Neural cell (in vitro differentiated cells): ENCODE measurements around the gene MADCAM1. TPM values are rescaled to one million over a fixed set of nuclear protein-coding genes. Genes with fewer than 3 reads are reported as not detected.

Experiments
- H2AFZ ChIP-seq: fragments of 200-600, 300-800 bp; sonication (generic), shearing (Covaris generic); 2 replicates; pipeline ENCODE4 v1.6.0; 2014; ENCODE audit warnings: low read depth, mild to moderate bottlenecking, antibody characterized with exemption, low read length, moderate library complexity
- H3F3A ChIP-seq: fragments of 200-600 bp; shearing (Covaris generic); 2 replicates; pipeline ENCODE4 v1.6.1; 2016; ENCODE audit warnings: mild to moderate bottlenecking, moderate library complexity, mixed read lengths, antibody characterized with exemption, low read length; ENCODE audit not compliant: insufficient read depth, poor library complexity, severe bottlenecking
- H3K27ac ChIP-seq: fragments of 200-600, 300-800 bp; sonication (generic), shearing (Covaris generic); 2 replicates; pipeline ENCODE4 v1.5.1; 2014; ENCODE audit warnings: mild to moderate bottlenecking, low read length, moderate library complexity
- H3K27me3 ChIP-seq: fragments of 300-800, 200-600 bp; sonication (generic), shearing (Covaris generic); 2 replicates; pipeline ENCODE4 v1.6.0; 2014; ENCODE audit warnings: mild to moderate bottlenecking, low read depth, low read length, moderate library complexity; ENCODE audit not compliant: insufficient read depth
- H3K36me3 ChIP-seq: fragments of 300-800, 200-600 bp; sonication (generic), shearing (Covaris generic); 2 replicates; pipeline ENCODE4 v1.5.1; 2014; ENCODE audit warnings: mild to moderate bottlenecking, antibody characterized with exemption, low read length, moderate library complexity; ENCODE audit not compliant: insufficient read depth
- H3K4me2 ChIP-seq: fragments of 300-800, 200-600 bp; sonication (generic), shearing (Covaris generic); 2 replicates; pipeline ENCODE4 v1.6.0; 2014; ENCODE audit warnings: mild to moderate bottlenecking, low read length
- H3K4me3 ChIP-seq: fragments of 300-800, 200-600 bp; sonication (generic), shearing (Covaris generic); 2 replicates; pipeline ENCODE4 v1.5.1; 2014; ENCODE audit warnings: mild to moderate bottlenecking, low read length, moderate library complexity
- H3K79me2 ChIP-seq: fragments of 200-600 bp; shearing (Covaris generic); replicated peaks from 2 replicates; pipeline ENCODE4 v1.6.0; 2014; ENCODE audit warnings: mild to moderate bottlenecking, low read length, moderate library complexity; ENCODE audit not compliant: insufficient read depth
- H3K9ac ChIP-seq: fragments of 300-800, 200-600 bp; sonication (generic), shearing (Covaris generic); 2 replicates; pipeline ENCODE4 v1.6.1; 2016; ENCODE audit warnings: mild to moderate bottlenecking, low read length, mixed read lengths
- H3K9me2 ChIP-seq: fragments of 200-600 bp; shearing (Covaris generic); 2 replicates; pipeline ENCODE4 v1.6.1; 2016; ENCODE audit warnings: mild to moderate bottlenecking, low read length, mixed read lengths; ENCODE audit not compliant: insufficient read depth
- H3K9me3 ChIP-seq: fragments of 200-600, 300-800 bp; sonication (generic), shearing (Covaris generic); 2 replicates; pipeline ENCODE4 v1.6.1; 2016; ENCODE audit warnings: mild to moderate bottlenecking, mixed run types, low read length, moderate library complexity, mixed read lengths
- H4K20me1 ChIP-seq: fragments of 200-600 bp; shearing (Covaris generic); 2 replicates; pipeline ENCODE4 v1.6.1; 2016; ENCODE audit warnings: mild to moderate bottlenecking, mixed run types; ENCODE audit not compliant: insufficient read depth
- EP300 ChIP-seq: fragments of 450-650 bp; conservative IDR thresholded peaks from 2 replicates; pipeline ENCODE4 v1.6.1; 2014; ENCODE audit warnings: antibody characterized with exemption, mild to moderate bottlenecking, moderate library complexity; ENCODE audit not compliant: poor library complexity, severe bottlenecking
- EZH2 ChIP-seq: fragments of 200-600, 300-800 bp; shearing (Covaris generic), sonication (generic); IDR thresholded peaks from 2 replicates; pipeline ENCODE4 v1.6.1; 2014; ENCODE audit warnings: antibody characterized with exemption, low read length, borderline replicate concordance, mild to moderate bottlenecking; ENCODE audit not compliant: insufficient read depth, poor library complexity, severe bottlenecking
- MXI1 ChIP-seq: fragments of 450-650 bp; conservative IDR thresholded peaks from 2 replicates; pipeline ENCODE4 v1.6.1; 2014; ENCODE audit warnings: antibody characterized with exemption, mild to moderate bottlenecking; ENCODE audit not compliant: poor library complexity, severe bottlenecking
- POLR2AphosphoS5 ChIP-seq: IDR thresholded peaks from 2 replicates; pipeline ENCODE4 v1.6.1; 2012
- RAD21 ChIP-seq: fragments of 450-650 bp; conservative IDR thresholded peaks from 2 replicates; pipeline ENCODE4 v1.6.1; 2014; ENCODE audit warnings: antibody characterized with exemption, mild to moderate bottlenecking, moderate library complexity
- REST ChIP-seq: IDR thresholded peaks from 2 replicates; pipeline ENCODE4 v1.6.1; 2012; ENCODE audit warnings: borderline replicate concordance
- SMC3 ChIP-seq: fragments of 450-650 bp; conservative IDR thresholded peaks from 2 replicates; pipeline ENCODE4 v1.6.1; 2014; ENCODE audit warnings: antibody characterized with exemption, mild to moderate bottlenecking, moderate library complexity; ENCODE audit not compliant: poor library complexity
- TAF1 ChIP-seq: IDR thresholded peaks from 2 replicates; pipeline ENCODE4 v1.6.1; 2012; ENCODE audit warnings: low read depth
- polyA plus RNA-seq: library from polyadenylated mRNA; depleted of rRNA; stranded (reverse); fragments of >200 nt; gene quantifications from 2 replicates; pipeline ENCODE4 v1.2.3, GENCODE V29; 2014
- TF ChIP-seq, protein P1 (sequence below): fragments of 450-650 bp; IDR thresholded peaks from 2 replicates; pipeline ENCODE4 v1.5.1; 2014; ENCODE audit warnings: antibody characterized with exemption, mild to moderate bottlenecking, moderate library complexity; ENCODE audit not compliant: poor library complexity, severe bottlenecking

Gene MADCAM1
- polyA plus RNA-seq, 1 donor from 2014 or later, result 1.0 TPM

DNA sequence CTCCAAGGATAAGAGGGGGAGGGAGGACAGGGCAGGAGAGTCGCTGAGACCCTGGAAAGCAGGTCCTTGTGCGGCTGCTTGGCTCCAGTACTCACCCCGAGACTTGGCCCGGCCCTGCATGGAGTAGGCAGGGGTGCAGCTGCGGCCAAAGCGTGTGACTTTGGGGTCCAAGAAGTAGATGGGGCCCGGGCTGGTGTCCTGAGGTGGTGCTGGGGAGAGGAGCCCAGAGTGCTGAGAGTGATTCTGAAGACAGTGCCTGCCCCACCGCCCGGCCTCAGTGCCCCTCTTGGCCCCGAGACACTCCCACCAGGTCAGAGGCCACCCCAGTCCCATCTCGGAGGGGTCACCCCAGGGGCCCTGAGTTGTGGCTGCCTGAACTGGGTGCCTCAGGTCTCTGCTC, 28.7 kb upstream of the MADCAM1 start:
- no peaks in the 10 kb centered on the region for H3K36me3 ChIP-seq
- H2AFZ ChIP-seq, result no peak overlapping the region

GRCh38 chr19:468587-469256, 27.6 kb upstream of the MADCAM1 start:
- no peaks in the 10 kb centered on the region for H3K9me2 ChIP-seq
- no peaks in the 10 kb centered on the region for H3K36me3 ChIP-seq
- H3K27ac ChIP-seq, result no peak overlapping the region
- H3K4me3 ChIP-seq, result no peak overlapping the region
- no peak overlapping the region for H3K9ac ChIP-seq
- no peak overlapping the region for H2AFZ ChIP-seq
- no peak for TF ChIP-seq TAF1
- no peak for TF ChIP-seq MXI1
- no peak for TF ChIP-seq RAD21
- no peak for TF ChIP-seq EP300
- no peak for TF ChIP-seq EZH2
- no peak for TF ChIP-seq REST
- TF ChIP-seq SMC3, result no peak
- TF ChIP-seq, protein P1, sequence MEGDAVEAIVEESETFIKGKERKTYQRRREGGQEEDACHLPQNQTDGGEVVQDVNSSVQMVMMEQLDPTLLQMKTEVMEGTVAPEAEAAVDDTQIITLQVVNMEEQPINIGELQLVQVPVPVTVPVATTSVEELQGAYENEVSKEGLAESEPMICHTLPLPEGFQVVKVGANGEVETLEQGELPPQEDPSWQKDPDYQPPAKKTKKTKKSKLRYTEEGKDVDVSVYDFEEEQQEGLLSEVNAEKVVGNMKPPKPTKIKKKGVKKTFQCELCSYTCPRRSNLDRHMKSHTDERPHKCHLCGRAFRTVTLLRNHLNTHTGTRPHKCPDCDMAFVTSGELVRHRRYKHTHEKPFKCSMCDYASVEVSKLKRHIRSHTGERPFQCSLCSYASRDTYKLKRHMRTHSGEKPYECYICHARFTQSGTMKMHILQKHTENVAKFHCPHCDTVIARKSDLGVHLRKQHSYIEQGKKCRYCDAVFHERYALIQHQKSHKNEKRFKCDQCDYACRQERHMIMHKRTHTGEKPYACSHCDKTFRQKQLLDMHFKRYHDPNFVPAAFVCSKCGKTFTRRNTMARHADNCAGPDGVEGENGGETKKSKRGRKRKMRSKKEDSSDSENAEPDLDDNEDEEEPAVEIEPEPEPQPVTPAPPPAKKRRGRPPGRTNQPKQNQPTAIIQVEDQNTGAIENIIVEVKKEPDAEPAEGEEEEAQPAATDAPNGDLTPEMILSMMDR, result no peak
- TF ChIP-seq POLR2AphosphoS5, result no peak
- H3K27me3 ChIP-seq, result no peaks in the 10 kb centered on the region
- H4K20me1 ChIP-seq, result no peaks in the 10 kb centered on the region
- no peak overlapping the region for H3K4me2 ChIP-seq
- H3F3A ChIP-seq, result no peaks in the 10 kb centered on the region
- no peaks in the 10 kb centered on the region for H3K9me3 ChIP-seq
- H3K79me2 ChIP-seq, result no peaks in the 10 kb centered on the region

More for the DNA sequence above, 28.7 kb upstream of the MADCAM1 start:
- no peaks in the 10 kb centered on the region for H3F3A ChIP-seq
- no peak overlapping the region for H3K4me2 ChIP-seq
- H3K9me3 ChIP-seq, result no peaks in the 10 kb centered on the region
- H4K20me1 ChIP-seq, result no peaks in the 10 kb centered on the region
- TF ChIP-seq RAD21 (no peak), EP300 (no peak), REST (no peak), POLR2AphosphoS5 (no peak), EZH2 (no peak), MXI1 (no peak)
- H3K4me3 ChIP-seq, result no peak overlapping the region
- H3K27ac ChIP-seq, result no peak overlapping the region
- no peak overlapping the region for H3K9ac ChIP-seq
- no peaks in the 10 kb centered on the region for H3K79me2 ChIP-seq
- H3K27me3 ChIP-seq, result no peaks in the 10 kb centered on the region
- no peaks in the 10 kb centered on the region for H3K9me2 ChIP-seq
